Kidney (tissue), 14 donors: ENCODE results near the gene TGFBR1. TPM values are rescaled to one million over a fixed set of nuclear protein-coding genes. Genes with fewer than 3 reads are reported as not detected.

ENCODE experiments used
- DNase-seq, 5 donors: peaks; one replicate each; pipeline ENCODE4 v3.0.0-alpha.2; 2013 to 2020
- FAIRE-seq: peaks from 2 replicates; lab custom pipeline; 2012; peaks lifted over from hg19 to GRCh38; lab: Jason Lieb, UNC
- H3K27ac ChIP-seq, 2 donors: one replicate each; pipeline ENCODE4 v1.7.0; 2013; ENCODE audit warnings: low read depth in 2 of 2, low read length in 2 of 2, inconsistent platforms in 1 of 2
- H3K27me3 ChIP-seq: one replicate; pipeline ENCODE4 v1.7.1; 2013; ENCODE audit warnings: low read length, inconsistent platforms; ENCODE audit not compliant: control insufficient read depth, insufficient read depth
- H3K36me3 ChIP-seq, 3 donors: one replicate each; pipeline versions ENCODE4 v1.7.0 to v1.7.1; 2013; ENCODE audit warnings: low read length in 3 of 3, control low read depth in 1 of 3, inconsistent platforms in 1 of 3; ENCODE audit not compliant: insufficient read depth in 3 of 3, control insufficient read depth in 2 of 3
- H3K4me1 ChIP-seq, 3 donors: one replicate each; pipeline versions ENCODE4 v1.7.0 to v1.7.1; 2013; ENCODE audit warnings: low read length in 3 of 3, inconsistent platforms in 1 of 3, low read depth in 1 of 3; ENCODE audit not compliant: control insufficient read depth in 2 of 3, insufficient read depth in 2 of 3
- H3K4me3 ChIP-seq, 3 donors: one replicate each; pipeline versions ENCODE4 v1.7.0 to v1.8.1; 2013; ENCODE audit warnings: low read length in 3 of 3, control low read depth in 1 of 3, inconsistent platforms in 1 of 3
- H3K9ac ChIP-seq, 3 donors: one replicate each; pipeline versions ENCODE4 v1.7.0 to v1.7.1; 2013; ENCODE audit warnings: low read length in 3 of 3, control low read depth in 1 of 3, inconsistent platforms in 1 of 3
- H3K9me3 ChIP-seq, 3 donors: one replicate each; pipeline versions ENCODE4 v1.7.0 to v1.7.1; 2013; ENCODE audit warnings: low read length in 3 of 3, control low read depth in 1 of 3, inconsistent platforms in 1 of 3; ENCODE audit not compliant: control insufficient read depth in 2 of 3, insufficient read depth in 1 of 3
- intact Hi-C: fragments of 100-400 bp; cut with DNase I; formaldehyde crosslinking; loops from one replicate; pipeline ENCODE4 v1.11.1; 2022
- polyA plus RNA-seq: library from polyadenylated mRNA; stranded (reverse); fragments of 350-450 nt; fragmentation: Illumina TruSeq; extraction: RNeasy Lipid Tissue Mini Kit (QIAGEN cat#74804); gene quantifications from one replicate; pipeline ENCODE4 v1.2.3, GENCODE V29; 2014; ENCODE audit warnings: low read depth, low replicate concordance; ENCODE audit not compliant: insufficient read depth
- total RNA-seq: library from RNA; stranded (reverse); fragmentation: NEBNext Ultra II Directional; extraction: Animal tissue kit (Norgen Biotek cat#: 25700); gene quantifications from one replicate; pipeline ENCODE4 v1.2.1, GENCODE V29; 2021
- TF ChIP-seq, protein P1 (sequence below): IDR thresholded peaks from 3 replicates; pipeline ENCODE4 v1.5.1; 2012; ENCODE audit warnings: mild to moderate bottlenecking, moderate library complexity, borderline replicate concordance; ENCODE audit not compliant: insufficient read depth; ENCODE audit errors: extremely low read depth
- donor health status: control.
- donor health status: control.
- donor health status: control.
- donor health status: control.
- donor health status: control.
- donor health status: DM: yes; HTN: yes; CAD: no.
- donor health status: Normal renal cell carcinoma (clear cell type).

TGFBR1 gene
- total and polyA plus RNA-seq, 2 donors from 2014 or later: 7.9 to 50.8 TPM

DNA sequence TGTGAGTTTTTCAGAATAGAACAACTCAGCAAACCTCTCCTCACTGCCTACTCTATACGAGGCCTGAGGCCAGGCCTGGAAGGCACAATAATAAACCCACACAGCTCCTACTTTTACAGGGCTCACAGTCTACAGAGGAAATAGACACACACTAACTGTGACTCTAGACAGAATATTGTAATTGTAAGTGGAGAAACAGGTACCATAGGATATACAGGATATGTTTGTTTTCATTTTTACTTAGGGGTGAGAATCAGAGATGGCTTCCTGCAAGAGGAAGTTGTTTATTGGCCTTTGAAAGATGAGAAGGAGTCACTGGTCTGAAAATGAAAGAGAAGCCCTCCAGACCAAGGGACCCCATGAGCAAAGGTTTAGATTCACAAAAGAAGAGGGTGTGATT is 35.8 kb upstream of the TGFBR1 start:
- Histone ChIP-seq H3K9me3 (no peaks in the 10 kb centered on the region), H3K36me3 (no peaks in the 10 kb centered on the region), H3K27ac (no peak overlapping the region), H3K4me3 (no peak overlapping the region), H3K4me1 (no peaks in the 10 kb centered on the region), H3K27me3 (no peaks in the 10 kb centered on the region), H3K9ac (no peak overlapping the region)
- TF ChIP-seq, protein P1, sequence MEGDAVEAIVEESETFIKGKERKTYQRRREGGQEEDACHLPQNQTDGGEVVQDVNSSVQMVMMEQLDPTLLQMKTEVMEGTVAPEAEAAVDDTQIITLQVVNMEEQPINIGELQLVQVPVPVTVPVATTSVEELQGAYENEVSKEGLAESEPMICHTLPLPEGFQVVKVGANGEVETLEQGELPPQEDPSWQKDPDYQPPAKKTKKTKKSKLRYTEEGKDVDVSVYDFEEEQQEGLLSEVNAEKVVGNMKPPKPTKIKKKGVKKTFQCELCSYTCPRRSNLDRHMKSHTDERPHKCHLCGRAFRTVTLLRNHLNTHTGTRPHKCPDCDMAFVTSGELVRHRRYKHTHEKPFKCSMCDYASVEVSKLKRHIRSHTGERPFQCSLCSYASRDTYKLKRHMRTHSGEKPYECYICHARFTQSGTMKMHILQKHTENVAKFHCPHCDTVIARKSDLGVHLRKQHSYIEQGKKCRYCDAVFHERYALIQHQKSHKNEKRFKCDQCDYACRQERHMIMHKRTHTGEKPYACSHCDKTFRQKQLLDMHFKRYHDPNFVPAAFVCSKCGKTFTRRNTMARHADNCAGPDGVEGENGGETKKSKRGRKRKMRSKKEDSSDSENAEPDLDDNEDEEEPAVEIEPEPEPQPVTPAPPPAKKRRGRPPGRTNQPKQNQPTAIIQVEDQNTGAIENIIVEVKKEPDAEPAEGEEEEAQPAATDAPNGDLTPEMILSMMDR: no peak
- no peak for FAIRE-seq
- no peak for DNase-seq
- intact Hi-C loops: no loop called here

DNA sequence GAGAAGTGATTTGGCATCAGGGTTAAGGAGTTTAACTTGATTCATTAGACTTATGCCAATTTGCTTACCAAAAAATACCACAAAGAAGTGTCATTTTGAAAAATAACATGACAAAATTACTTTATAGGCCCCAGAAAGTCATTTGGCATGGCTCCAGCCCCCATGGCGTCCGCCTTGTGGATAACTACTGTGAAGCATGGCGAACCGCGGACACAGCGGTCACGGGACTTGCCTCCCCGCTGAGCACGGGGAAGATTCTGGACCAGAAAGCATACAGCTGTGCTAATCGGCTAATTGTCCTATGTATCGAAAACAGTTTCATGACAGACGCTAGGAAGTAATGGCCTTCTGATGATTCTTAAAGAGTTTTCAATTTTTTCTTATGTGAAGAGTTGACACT is 35.4 kb upstream of the TGFBR1 start:
- FAIRE-seq (no peak), DNase-seq (no peak)
- TF ChIP-seq, protein P1: no peak
- intact Hi-C loops: no loop called here
- Histone ChIP-seq H3K36me3 (no peaks in the 10 kb centered on the region), H3K27ac (no peak overlapping the region), H3K27me3 (no peaks in the 10 kb centered on the region), H3K9me3 (no peaks in the 10 kb centered on the region), H3K9ac (no peak overlapping the region), H3K4me1 (no peaks in the 10 kb centered on the region), H3K4me3 (no peak overlapping the region)

DNA sequence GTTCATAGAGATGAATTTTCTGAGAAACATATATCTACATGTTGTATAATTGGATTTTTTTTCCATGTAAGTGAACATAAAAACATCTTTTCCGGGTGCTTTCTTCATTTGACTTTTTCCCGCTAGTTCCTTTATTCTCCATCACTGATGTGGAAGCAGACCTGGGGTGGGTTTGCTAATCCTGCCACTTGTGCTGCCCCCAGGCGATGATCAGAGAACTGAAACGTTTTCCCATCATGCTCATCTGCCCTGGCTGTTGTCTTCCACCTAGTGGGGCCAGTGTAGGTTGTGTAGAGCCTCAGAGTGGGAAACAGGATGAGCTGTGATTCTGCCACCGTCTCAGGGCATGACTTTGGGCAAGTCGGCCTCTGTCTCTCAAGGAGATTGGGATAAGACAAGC is 34.2 kb upstream of the TGFBR1 start:
- Histone ChIP-seq H3K4me1 (no peaks in the 10 kb centered on the region), H3K9me3 (no peaks in the 10 kb centered on the region), H3K27me3 (no peaks in the 10 kb centered on the region), H3K36me3 (no peaks in the 10 kb centered on the region), H3K9ac (no peak overlapping the region), H3K4me3 (no peak overlapping the region), H3K27ac (no peak overlapping the region)
- FAIRE-seq (no peak), DNase-seq (no peak)
- TF ChIP-seq, protein P1: no peak
- intact Hi-C loops: no loop called here

DNA sequence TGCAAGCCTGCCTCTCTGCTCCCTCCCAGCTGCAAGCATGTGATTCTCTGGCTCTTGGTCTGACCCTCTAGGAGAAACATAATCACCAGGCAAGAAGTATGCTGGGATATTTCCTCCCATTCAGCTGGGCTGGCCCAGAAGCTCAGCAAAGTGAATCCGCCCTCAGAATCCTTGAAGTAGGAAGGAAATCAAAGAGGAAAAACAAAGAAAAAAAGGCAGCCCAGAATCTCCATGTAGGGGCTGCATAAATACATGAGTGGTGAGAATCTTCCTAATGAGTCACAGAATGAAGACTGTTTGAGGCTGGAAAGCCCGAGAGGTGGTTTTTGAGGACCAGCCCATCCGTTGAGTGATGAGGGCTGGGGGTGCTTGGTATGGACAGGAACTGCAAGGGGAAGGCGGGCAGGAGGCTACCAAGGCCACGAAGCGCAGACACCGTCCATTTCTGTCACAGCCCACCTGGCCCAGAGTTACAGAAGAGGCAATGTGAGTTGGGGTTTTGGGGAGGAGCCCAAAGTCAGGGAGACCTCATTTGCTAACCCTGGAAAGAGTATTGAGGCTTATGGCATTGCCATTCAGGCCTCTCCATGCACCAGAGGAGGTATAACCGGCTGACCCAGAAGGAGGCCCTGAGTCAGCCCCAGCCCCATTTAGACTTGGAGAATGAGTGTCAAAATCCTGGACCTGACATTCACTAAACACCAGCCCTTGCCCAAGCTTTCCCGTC is 33.4 kb upstream of the TGFBR1 start:
- TF ChIP-seq, protein P1: no peak
- intact Hi-C loops: no loop called here
- FAIRE-seq: no peak

More for the DNA sequence above, 33.4 kb upstream of the TGFBR1 start:
- Histone ChIP-seq H3K27ac (no peak overlapping the region), H3K9ac (no peak overlapping the region), H3K9me3 (no peaks in the 10 kb centered on the region), H3K4me1 (no peaks in the 10 kb centered on the region), H3K36me3 (no peaks in the 10 kb centered on the region), H3K27me3 (no peaks in the 10 kb centered on the region), H3K4me3 (no peak overlapping the region)
- DNase-seq: no peak
